Measurements from ENCODE around the gene ARVCF.

ARVCF gene

DNA sequence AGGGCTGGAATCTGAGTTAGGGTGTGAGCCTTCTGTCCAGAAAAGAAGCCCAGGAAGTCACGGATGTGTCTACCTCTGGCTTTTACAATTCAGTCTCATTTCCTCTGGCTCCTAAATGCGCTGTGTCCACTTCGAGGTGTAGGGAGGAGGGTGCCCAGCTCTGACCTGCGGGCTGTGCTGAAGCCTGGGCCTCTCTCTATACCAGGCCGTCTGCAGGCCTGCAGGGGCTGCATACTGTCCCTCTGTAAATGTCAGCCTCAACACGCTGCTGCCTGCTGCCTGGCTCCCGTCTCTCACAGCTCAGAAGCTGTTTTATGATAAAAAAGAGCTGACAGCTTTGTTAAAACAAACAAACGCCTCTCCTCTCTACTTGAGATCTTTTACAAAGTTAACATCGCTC lies 14.5 kb downstream of the ARVCF start:
- no peak overlapping the region for H3K4me3 ChIP-seq (replicated peaks; ENCODE audit: low read depth, low read length)
- TF ChIP-seq, protein P1, sequence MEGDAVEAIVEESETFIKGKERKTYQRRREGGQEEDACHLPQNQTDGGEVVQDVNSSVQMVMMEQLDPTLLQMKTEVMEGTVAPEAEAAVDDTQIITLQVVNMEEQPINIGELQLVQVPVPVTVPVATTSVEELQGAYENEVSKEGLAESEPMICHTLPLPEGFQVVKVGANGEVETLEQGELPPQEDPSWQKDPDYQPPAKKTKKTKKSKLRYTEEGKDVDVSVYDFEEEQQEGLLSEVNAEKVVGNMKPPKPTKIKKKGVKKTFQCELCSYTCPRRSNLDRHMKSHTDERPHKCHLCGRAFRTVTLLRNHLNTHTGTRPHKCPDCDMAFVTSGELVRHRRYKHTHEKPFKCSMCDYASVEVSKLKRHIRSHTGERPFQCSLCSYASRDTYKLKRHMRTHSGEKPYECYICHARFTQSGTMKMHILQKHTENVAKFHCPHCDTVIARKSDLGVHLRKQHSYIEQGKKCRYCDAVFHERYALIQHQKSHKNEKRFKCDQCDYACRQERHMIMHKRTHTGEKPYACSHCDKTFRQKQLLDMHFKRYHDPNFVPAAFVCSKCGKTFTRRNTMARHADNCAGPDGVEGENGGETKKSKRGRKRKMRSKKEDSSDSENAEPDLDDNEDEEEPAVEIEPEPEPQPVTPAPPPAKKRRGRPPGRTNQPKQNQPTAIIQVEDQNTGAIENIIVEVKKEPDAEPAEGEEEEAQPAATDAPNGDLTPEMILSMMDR (IDR thresholded peaks at IDR 0.05; ENCODE audit: low read length, missing control alignments) = no peak
- DNase-seq (ENCODE audit: low read depth) = no peak

DNA sequence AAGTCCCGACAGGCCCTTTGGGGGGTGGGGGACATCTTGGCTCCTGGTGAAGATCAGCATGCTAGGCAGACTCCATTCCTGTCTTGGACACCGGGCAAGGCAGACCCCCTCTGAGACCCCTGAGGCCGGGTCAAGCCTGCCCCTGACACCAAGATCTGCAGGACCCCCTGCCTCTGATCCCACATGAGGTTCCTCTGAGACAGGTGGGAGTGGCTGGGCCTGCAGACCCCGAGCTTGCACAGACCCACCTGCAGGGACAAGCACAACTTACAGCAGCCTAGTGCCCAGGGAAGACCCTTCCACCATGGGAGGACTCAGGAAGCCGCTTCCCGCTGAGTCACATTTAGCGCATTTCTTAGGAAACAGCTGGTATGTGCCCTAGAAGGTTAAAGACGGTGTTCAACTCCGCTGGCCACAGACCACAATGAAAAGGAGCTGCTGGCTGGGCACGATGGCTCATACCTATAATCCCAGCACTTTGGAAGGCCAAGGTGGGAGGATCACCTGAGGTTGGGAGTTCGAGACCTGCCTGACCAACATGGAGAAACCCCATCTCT lies 15.5 kb downstream of the ARVCF start:
- DNase-seq (ENCODE audit: low read depth) = no peak
- TF ChIP-seq, protein P1 (IDR thresholded peaks at IDR 0.05; ENCODE audit: low read length, missing control alignments) = no peak

DNA sequence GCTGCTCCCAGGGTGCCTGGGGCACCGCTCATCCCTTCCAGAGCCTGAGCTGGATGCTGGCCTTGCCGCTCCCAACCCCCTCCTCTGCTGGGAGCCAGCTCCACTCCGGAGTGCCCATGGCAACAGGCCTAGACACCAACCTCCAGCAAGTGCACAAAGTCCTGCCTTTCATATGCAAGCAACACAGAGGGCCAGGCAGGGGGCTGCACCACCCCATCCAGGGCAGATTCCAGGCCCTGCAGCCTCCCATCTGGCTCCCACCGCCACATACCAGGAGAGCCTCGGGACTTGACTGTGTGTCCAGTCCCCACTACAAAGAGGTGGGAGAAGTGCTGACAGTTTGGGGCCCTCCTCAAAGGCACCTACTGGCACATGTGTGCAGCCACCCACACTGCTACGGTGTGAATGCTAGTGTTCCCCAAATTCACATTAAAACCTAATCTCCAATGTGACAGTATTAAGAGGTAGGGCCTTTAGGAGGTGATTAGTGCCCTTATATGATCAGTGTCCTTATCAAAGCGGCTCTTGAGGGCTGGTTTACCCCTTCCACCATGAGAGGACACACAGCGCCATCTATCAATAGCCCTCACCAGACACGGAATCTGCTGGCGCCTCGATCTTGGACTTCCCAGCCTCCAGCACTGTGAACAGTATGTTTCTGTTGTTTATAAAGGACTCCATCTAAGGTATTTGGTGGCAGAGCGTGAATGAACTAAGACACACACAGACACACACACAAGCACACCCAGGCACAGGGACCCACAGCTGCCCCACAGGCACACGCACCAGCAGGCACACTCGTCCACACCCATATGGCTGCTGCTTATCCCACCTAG lies 16.2 kb downstream of the ARVCF start:
- TF ChIP-seq, protein P1 (IDR thresholded peaks at IDR 0.05; ENCODE audit: low read length, missing control alignments) = no peak
- DNase-seq (ENCODE audit: low read depth) = no peak
- no peak overlapping the region for H3K4me3 ChIP-seq (replicated peaks; ENCODE audit: low read depth, low read length)

More for the DNA sequence above, 15.5 kb downstream of the ARVCF start:
- H3K4me3 ChIP-seq (replicated peaks; ENCODE audit: low read depth, low read length) = no peak overlapping the region

DNA sequence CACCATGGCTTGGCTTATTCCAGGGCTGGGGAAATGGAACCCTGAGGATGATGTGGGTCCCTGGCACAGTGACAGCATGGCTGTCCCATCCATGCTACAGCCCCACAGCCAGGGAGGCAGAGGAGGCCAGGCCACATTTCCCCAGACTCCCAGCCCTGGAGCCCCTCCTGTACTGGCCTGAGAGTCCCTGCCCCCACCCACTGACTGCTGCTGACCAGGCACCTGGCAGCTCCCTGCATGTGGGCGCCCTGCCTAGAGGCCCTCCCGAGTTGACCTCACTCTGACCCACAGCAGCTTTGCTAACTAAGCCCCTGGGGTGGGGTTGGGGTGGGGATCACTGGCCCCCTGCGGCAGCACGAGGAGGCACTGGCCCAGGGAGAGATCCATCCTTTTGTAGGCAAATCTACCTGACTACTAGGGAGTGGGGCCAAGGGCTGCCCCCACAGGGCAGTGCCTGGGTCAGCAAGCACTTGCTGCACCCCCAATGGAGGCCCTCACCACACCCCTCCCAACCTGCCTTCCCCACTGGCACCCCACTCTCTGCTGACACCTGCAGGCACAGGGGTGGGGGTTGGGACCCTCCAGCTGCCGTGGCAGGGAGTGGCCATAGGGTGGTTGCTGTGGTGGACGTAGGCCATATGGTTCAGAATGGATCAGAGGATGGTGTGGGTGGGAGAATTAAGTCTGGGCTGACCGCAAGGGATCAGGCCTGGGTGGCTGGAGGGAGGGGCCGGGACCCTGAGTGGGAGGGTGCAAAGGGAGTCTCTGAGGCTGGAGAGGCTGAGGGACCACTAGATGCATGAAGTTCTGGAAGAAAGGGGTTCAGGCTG lies 17.4 kb downstream of the ARVCF start:
- H3K4me3 ChIP-seq (replicated peaks; ENCODE audit: low read depth, low read length) = no peak overlapping the region
- TF ChIP-seq, protein P1 (IDR thresholded peaks at IDR 0.05; ENCODE audit: low read length, missing control alignments) = no peak
- DNase-seq (ENCODE audit: low read depth) = no peak

DNA sequence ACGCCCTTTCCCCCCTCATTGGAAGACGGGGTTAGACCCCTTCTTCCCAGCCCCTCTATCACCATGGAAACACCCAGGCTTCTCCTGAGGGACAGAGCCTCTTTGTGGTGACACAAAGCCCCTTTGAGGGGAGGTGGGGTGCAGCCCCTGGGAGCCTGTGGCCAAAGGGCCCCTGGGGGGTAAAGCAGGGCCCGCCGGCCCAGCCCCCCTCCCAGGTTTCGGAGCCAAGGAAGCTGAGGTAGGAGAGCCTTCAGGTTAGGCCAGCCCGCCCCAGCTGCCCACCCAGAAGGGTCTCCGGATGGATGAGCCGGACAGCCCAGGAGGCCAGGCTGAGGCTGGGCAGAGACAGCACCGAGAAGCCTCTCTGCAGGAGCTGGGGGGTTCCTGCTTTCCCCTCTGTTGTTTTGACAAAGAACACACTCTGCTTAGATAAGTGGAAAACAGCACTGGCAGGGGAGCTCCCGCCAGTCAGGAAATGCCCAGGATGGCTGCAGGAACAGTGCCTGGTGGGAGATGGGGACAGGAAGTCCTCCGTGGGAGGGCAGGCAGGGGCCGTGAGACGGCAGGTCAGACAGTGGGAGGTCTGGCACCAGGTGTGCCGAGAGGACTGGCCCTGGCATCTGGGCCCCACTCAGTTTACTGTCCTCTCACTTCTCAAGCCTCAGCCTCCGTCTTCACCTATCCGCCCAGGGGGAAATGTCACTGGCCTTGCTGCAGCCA lies 18.2 kb downstream of the ARVCF start:
- DNase-seq (ENCODE audit: low read depth) = no peak
- TF ChIP-seq, protein P1 (IDR thresholded peaks at IDR 0.05; ENCODE audit: low read length, missing control alignments) = no peak
- no peak overlapping the region for H3K4me3 ChIP-seq (replicated peaks; ENCODE audit: low read depth, low read length)

DNA sequence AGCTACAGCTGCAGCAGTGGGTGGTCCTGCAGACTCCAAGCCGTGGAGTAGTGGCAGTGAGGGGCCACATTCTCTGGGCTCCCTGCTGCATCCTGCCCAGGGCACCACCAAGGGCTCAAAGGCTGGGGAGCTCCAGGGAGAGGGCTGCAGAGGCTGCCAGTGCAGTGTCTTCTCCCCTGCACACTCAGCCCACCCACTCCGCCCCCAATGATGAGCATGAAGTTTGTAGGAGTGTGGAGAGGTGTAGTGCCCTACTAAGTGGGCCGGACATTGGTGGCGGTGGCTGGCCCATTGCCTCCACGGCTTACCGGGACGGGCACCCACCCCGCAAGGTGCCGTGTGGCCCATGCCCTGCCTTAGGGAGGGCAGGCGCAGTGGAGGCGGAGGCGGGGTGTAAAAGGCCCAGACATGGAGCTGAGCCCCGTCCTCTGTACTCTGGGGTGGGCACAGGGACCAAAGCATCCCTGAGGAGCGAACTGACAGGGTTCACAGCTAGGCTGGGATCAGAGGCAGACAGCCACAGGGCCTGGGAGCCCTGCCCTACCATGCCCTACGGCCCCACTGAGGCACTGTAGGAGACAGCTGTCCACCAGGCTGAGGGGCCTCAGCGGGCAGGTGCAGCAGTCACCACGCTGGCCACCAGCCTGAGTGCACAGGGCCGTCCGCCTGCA lies 18.9 kb downstream of the ARVCF start:
- TF ChIP-seq, protein P1 (IDR thresholded peaks at IDR 0.05; ENCODE audit: low read length, missing control alignments) = no peak
- H3K4me3 ChIP-seq (replicated peaks; ENCODE audit: low read depth, low read length) = no peak overlapping the region
- DNase-seq (ENCODE audit: low read depth) = no peak
